Naive thymus-derived CD4-positive, alpha-beta T cell (primary cell): ENCODE measurements around the gene RUVBL2. TPM values are rescaled to one million over a fixed set of nuclear protein-coding genes. Genes with fewer than 3 reads are reported as not detected.

ENCODE experiments used
- ATAC-seq: fragments of 150-1000 bp; cut with Tn5 transposase; 2 replicates; pipeline ENCODE4 v1.10.0; 2021; ENCODE audit warnings: mild to moderate bottlenecking, moderate library complexity
- CTCF ChIA-PET: fragments of 350-600 bp; sonication (Branson Sonifier 250); formaldehyde crosslinking; loops from one replicate; lab custom pipeline; 2021; ENCODE audit warnings: antibody characterized with exemption; lab: Charles Lee
- POLR2A ChIA-PET: fragments of 350-600 bp; sonication (Branson Sonifier 250); formaldehyde crosslinking; loops from one replicate; lab custom pipeline; 2021; ENCODE audit warnings: antibody characterized with exemption, inconsistent platforms; lab: Charles Lee
- DNase-seq, 9 donors: peaks; one replicate each; pipeline versions ENCODE4 v3.0.0 to v3.0.0-alpha.2; 2020 to 2022; ENCODE audit warnings: mixed read lengths in 1 of 9
- H3K27ac ChIP-seq: one replicate; pipeline ENCODE4 v1.7.0; 2013; ENCODE audit warnings: mild to moderate bottlenecking, low read depth, low read length, moderate library complexity
- H3K27me3 ChIP-seq, 2 donors: one replicate each; pipeline ENCODE4 v1.7.0; 2013; ENCODE audit warnings: low read length in 2 of 2, mild to moderate bottlenecking in 2 of 2, moderate library complexity in 2 of 2; ENCODE audit not compliant: control insufficient read depth in 2 of 2, insufficient read depth in 2 of 2
- H3K36me3 ChIP-seq, 3 experiments: 1 replicate in 2 of 3; 2 replicates in 1 of 3; pipeline ENCODE4 v1.7.0; 2013; ENCODE audit warnings: low read length in 3 of 3, mild to moderate bottlenecking in 3 of 3, moderate library complexity in 1 of 3; ENCODE audit not compliant: insufficient read depth in 3 of 3, control insufficient read depth in 2 of 3
- H3K4me1 ChIP-seq, 2 donors: one replicate each; pipeline ENCODE4 v1.7.0; 2013; ENCODE audit warnings: low read length in 2 of 2, mild to moderate bottlenecking in 2 of 2, moderate library complexity in 1 of 2; ENCODE audit not compliant: control insufficient read depth in 2 of 2, insufficient read depth in 2 of 2
- H3K4me3 ChIP-seq: 2 replicates; pipeline ENCODE4 v1.7.0; 2013; ENCODE audit warnings: mild to moderate bottlenecking, low read length
- H3K9me3 ChIP-seq, 3 experiments: 1 replicate in 2 of 3; 2 replicates in 1 of 3; pipeline ENCODE4 v1.7.0; 2013; ENCODE audit warnings: low read length in 3 of 3; ENCODE audit not compliant: control insufficient read depth in 2 of 3
- H3K27ac Mint-ChIP-seq, 9 donors: one replicate each; pipeline ENCODE4 v1.8.0; 2020 to 2022; ENCODE audit warnings: mixed read lengths in 9 of 9, mild to moderate bottlenecking in 8 of 9, moderate library complexity in 5 of 9, inconsistent platforms in 2 of 9
- H3K27me3 Mint-ChIP-seq, 5 donors: one replicate each; pipeline ENCODE4 v1.8.0; 2021 to 2022; ENCODE audit warnings: mixed read lengths in 5 of 5, mild to moderate bottlenecking in 1 of 5
- H3K36me3 Mint-ChIP-seq, 5 donors: one replicate each; pipeline ENCODE4 v1.8.0; 2020 to 2022; ENCODE audit warnings: mixed read lengths in 5 of 5, mild to moderate bottlenecking in 3 of 5, inconsistent platforms in 1 of 5
- H3K4me1 Mint-ChIP-seq, 7 donors: one replicate each; pipeline ENCODE4 v1.8.0; 2020 to 2022; ENCODE audit warnings: mixed read lengths in 7 of 7, mild to moderate bottlenecking in 3 of 7, inconsistent platforms in 1 of 7
- H3K4me3 Mint-ChIP-seq, 10 donors: one replicate each; pipeline ENCODE4 v1.8.0; 2020 to 2022; ENCODE audit warnings: mild to moderate bottlenecking in 10 of 10, mixed read lengths in 10 of 10, moderate library complexity in 6 of 10, inconsistent platforms in 2 of 10
- H3K9me3 Mint-ChIP-seq, 11 donors: one replicate each; pipeline ENCODE4 v1.8.0; 2020 to 2022; ENCODE audit warnings: mixed read lengths in 11 of 11, mild to moderate bottlenecking in 4 of 11, inconsistent platforms in 1 of 11, moderate library complexity in 1 of 11
- intact Hi-C, 2 donors: fragments of 100-400 bp; cut with micrococcal nuclease; formaldehyde crosslinking; loops; one replicate each; pipeline ENCODE4 v1.15.1; 2023
- polyA plus RNA-seq, 2 donors: library from polyadenylated mRNA; unstranded; fragments of 300-500 nt; fragmentation: Illumina TruSeq; gene quantifications; one replicate each; pipeline ENCODE4 v1.2.3, GENCODE V29; 2021
- total RNA-seq, 6 experiments: library from RNA in 5 of 6; stranded (reverse) in 5 of 6; gene quantifications; 1 replicate in 5 of 6; 2 replicates in 1 of 6; pipeline ENCODE4 v1.2.3 and lab custom pipeline; 2021 to 2026

Gene RUVBL2
- total and polyA plus RNA-seq, 7 experiments from 2014 or later, result 23.4 to 94.0 (median 32.0) TPM

DNA sequence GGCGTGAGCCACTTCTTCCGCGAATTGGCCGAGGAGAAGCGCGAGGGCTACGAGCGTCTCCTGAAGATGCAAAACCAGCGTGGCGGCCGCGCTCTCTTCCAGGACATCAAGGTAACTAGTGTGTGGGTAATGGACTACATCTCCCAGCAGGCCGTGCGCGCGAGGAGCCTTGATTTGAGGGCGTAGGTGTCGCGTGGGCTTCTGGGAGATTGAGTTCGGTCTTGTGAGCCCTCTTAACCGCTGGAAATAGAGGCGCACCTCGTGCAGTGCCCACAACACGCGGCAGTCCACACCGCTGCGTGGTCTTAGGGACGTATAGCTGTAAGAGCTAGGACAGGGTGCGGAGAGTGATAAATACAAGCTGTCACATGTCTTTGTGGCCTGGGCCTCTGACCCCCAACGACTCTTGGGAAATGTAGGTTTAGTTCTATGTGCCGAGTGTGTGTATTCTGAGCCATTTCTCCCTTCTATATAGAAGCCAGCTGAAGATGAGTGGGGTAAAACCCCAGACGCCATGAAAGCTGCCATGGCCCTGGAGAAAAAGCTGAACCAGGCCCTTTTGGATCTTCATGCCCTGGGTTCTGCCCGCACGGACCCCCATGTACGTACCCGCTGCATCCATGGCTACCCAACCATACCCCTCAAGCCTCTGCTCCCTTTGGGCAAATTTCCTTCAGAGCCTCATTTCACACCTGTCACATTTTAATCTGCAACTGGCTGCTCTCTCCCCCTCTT is 27.7 kb upstream of the RUVBL2 start:
- Mint-ChIP-seq H3K27me3 (no peaks in the 10 kb centered on the region), H3K36me3 (peaks cover 0 to 30% (median 11%) of the 10 kb centered on the region in 5 donors), H3K27ac (peak overlapping the region; percentile 93 to 100 (median 97)), H3K4me3 (peak overlapping the region; percentile 94 to 100 (median 99)), H3K9me3 (peaks cover 0 to 5% (median 0%) of the 10 kb centered on the region in 11 donors), H3K4me1 (peaks cover 40 to 70% (median 64%) of the 10 kb centered on the region in 7 donors)
- ChIA-PET POLR2A (interaction anchor here (0.6 to 5.3 kb wide), 29 partner anchors 8 to 347 kb away, joined by 3 to 58 read pairs (median 4); partner anchors contain the start of genes BAX, CA11, DHDH and GYS1), CTCF (interaction anchor here (0.6 to 1.8 kb wide), 6 partner anchors 11 to 172 kb away, joined by 3 to 4 read pairs (median 4); partner anchors contain the start of genes GYS1, NUCB1 and RUVBL2)
- Histone ChIP-seq H3K9me3 (no peaks in the 10 kb centered on the region), H3K27me3 (no peaks in the 10 kb centered on the region), H3K27ac (peak overlapping the region; percentile 73), H3K36me3 (peaks cover 0 to 46% (median 6%) of the 10 kb centered on the region in 3 experiments), H3K4me1 (peaks cover 30 to 37% of the 10 kb centered on the region in 2 donors), H3K4me3 (peak overlapping the region; percentile 86)
- intact Hi-C loops, result loop anchor here (1.0 to 5.0 kb wide), 15 partner anchors 11 to 634 kb away; partner anchors contain the start of genes CA11 (in 2 of the 2), GYS1 (in 2 of the 2), NUCB1 (in 2 of the 2) and RUVBL2 (in 2 of the 2)
- ATAC-seq, result peak; percentile 75
- DNase-seq, result peak; percentile 71 to 93 (median 88)

DNA sequence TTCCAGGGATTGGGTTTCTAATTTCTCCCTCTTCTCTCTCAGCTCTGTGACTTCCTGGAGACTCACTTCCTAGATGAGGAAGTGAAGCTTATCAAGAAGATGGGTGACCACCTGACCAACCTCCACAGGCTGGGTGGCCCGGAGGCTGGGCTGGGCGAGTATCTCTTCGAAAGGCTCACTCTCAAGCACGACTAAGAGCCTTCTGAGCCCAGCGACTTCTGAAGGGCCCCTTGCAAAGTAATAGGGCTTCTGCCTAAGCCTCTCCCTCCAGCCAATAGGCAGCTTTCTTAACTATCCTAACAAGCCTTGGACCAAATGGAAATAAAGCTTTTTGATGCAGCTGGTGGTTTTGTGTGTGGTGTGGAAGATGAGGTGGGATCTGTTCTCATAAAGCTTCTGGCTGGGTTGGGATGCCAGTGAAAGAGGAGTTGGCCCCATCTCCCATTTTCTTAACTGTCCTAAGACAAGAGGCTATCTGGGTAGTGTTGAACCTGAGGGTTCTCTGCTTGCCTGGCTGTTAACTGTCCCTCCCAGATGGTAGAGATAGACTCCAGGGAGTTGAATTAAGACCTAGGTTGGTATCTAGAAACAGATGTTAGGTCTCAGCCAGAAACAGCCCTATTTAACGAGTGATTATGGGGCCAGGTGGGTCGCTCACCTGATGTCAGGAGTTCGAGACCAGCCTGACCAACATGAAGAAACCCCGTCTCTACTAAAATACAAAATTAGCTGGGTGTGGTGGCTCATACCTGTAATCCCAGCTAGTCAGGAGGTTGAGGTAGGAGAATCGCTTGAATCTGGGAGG is 26.9 kb upstream of the RUVBL2 start:
- Histone ChIP-seq H3K4me3 (peak overlapping the region; percentile 86), H3K9me3 (no peaks in the 10 kb centered on the region), H3K27me3 (no peaks in the 10 kb centered on the region), H3K36me3 (peaks cover 0 to 47% (median 6%) of the 10 kb centered on the region in 3 experiments), H3K27ac (peak overlapping the region; percentile 73), H3K4me1 (peaks cover 30 to 36% of the 10 kb centered on the region in 2 donors)
- ATAC-seq (no peak), DNase-seq (no peak)
- ChIA-PET CTCF (interaction anchor here (0.6 to 1.8 kb wide), 9 partner anchors 11 to 179 kb away, joined by 3 to 4 read pairs (median 3); partner anchors contain the start of genes GYS1, HSD17B14, NUCB1 and RUVBL2), POLR2A (interaction anchor here (0.6 to 5.3 kb wide), 25 partner anchors 7 to 722 kb away, joined by 3 to 58 read pairs (median 4); partner anchors contain the start of genes BAX, CA11, DHDH and GYS1)
- Mint-ChIP-seq H3K36me3 (peaks cover 0 to 27% (median 11%) of the 10 kb centered on the region in 5 donors), H3K9me3 (peaks cover 0 to 5% (median 0%) of the 10 kb centered on the region in 11 donors), H3K4me3 (peak overlapping the region; percentile 94 to 100 (median 99)), H3K27ac (peak overlapping the region in 7 of 9 donors; percentile 93 to 100 (median 98)), H3K27me3 (no peaks in the 10 kb centered on the region), H3K4me1 (peaks cover 33 to 67% (median 61%) of the 10 kb centered on the region in 7 donors)
- intact Hi-C loops, result loop anchor here (5.0 kb wide), 3 partner anchors 319 to 634 kb away; partner anchors contain the start of genes CA11 (in 1 of the 2) and LMTK3 (in 1 of the 2)

DNA sequence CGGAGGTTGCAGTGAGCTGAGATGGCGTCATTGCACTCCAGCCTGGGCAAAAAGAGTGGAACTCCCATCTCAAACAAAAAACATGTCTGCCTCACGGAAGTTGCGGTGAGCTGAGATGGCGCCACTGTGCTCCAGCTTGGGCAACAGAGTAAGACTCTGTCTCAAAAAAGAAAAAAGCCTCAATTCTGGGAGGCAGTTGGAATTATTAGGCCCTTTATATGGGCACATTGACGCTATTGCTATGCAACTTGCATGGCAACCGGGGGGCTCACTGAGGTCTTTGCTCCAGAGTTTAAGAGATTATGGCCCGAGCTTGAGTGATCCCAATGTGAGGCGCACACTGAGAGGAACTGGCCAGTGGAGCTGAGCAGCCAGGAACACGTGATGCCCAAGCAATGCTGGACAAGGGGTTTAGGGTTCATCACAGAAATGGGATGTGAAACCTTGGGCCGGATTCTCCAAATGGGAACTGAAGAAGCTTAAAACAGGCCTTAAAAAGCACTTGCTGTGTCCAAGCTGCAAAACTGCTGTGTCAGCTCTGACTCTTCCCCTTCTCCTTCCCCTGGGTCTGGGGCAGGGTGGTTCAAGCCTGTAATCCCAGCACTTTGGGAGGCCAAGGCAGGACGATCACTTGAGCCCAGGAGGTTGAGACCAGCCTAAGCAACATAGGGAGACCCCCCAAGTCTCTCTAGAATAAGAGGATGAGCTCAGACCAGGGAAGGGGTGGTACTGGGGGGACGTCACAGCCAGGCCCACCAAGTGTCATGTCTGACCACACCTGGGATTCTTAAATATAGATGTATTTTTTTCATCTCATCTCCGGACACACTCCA is 26.1 kb upstream of the RUVBL2 start:
- peak; percentile 11 for ATAC-seq
- Histone ChIP-seq H3K4me1 (peaks cover 26 to 28% of the 10 kb centered on the region in 2 donors), H3K36me3 (peaks cover 0 to 49% (median 6%) of the 10 kb centered on the region in 3 experiments), H3K27me3 (no peaks in the 10 kb centered on the region), H3K27ac (no peak overlapping the region), H3K4me3 (no peak overlapping the region), H3K9me3 (no peaks in the 10 kb centered on the region)
- peak overlapping the region in 3 of 9 donors; percentile 28 to 97 (median 48) for H3K27ac Mint-ChIP-seq
- H3K27me3 Mint-ChIP-seq, result no peaks in the 10 kb centered on the region
- peak overlapping the region; percentile 5 to 100 (median 55) for H3K4me3 Mint-ChIP-seq
- POLR2A ChIA-PET, result interaction anchor here (0.6 to 5.3 kb wide), 13 partner anchors 8 to 721 kb away, joined by 3 to 58 read pairs (median 6); partner anchors contain the start of genes BAX, GYS1, PPP1R15A and RUVBL2
- no peak for DNase-seq
- intact Hi-C loops, result loop anchor here (5.0 kb wide), 3 partner anchors 320 to 635 kb away; partner anchors contain the start of genes CA11 (in 1 of the 2) and LMTK3 (in 1 of the 2)
- peaks cover 27 to 59% (median 53%) of the 10 kb centered on the region in 7 donors for H3K4me1 Mint-ChIP-seq
- peaks cover 0 to 5% (median 0%) of the 10 kb centered on the region in 11 donors for H3K9me3 Mint-ChIP-seq
- H3K36me3 Mint-ChIP-seq, result peaks cover 0 to 25% (median 11%) of the 10 kb centered on the region in 5 donors
- CTCF ChIA-PET, result interaction anchor here (0.7 to 1.2 kb wide), 8 partner anchors 9 to 180 kb away, joined by 3 to 5 read pairs (median 3); partner anchors contain the start of gene HSD17B14

DNA sequence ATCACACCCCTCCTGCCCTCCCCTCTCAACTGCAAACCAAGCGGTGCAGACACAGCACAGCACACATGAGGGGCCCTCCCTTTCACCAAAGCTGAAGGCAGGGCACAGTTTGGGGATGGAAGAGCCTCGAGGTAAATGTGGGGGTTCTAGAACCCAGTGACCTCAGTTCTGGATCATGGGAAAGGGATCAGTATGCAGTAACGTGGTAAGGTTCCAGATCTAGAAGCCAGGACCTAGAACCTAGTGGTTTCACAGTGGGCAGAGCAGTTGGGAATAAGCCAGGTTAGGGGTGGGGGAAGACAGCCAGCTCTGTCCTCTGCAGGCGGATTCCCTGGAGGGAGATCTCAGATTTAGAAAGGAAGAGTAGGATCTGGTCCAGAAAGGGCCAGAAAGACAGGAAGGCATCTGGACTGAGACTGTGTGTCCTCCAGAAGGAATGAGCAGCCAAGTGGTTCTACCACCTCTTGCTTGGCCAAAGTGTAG is 25.5 kb upstream of the RUVBL2 start:
- no peak overlapping the region for H3K4me3 ChIP-seq
- peaks cover 0 to 28% (median 11%) of the 10 kb centered on the region in 5 donors for H3K36me3 Mint-ChIP-seq

DNA sequence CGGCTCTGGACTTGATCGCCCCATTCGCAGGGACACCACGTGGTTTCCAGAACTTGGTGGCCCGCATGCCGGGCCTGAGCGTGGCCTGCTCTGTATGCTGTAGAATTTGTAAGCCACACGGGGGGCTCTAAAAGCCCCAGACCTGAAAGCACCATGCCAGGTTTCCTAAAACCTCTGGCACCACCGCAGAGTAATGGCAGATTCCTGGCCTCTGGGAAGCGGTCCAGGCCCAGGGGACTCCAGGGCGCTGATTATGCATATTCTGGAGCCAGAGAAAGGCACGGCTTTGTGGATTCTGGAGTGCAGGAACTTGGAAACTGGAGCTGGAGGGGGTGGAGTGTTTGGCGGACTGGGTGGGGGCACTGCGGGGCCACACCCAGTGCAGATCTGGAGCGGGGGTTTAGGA is 24.9 kb upstream of the RUVBL2 start:
- CTCF ChIA-PET, result interaction anchor here (0.7 to 1.0 kb wide), 4 partner anchors 8 to 1196 kb away, joined by 4 to 5 read pairs (median 4); partner anchors contain the start of gene GYS1
- no peak overlapping the region for H3K4me3 ChIP-seq
- H3K4me1 ChIP-seq, result peaks cover 18 to 21% of the 10 kb centered on the region in 2 donors
- ATAC-seq (no peak), DNase-seq (no peak)
- Mint-ChIP-seq H3K27ac (no peak overlapping the region), H3K4me1 (peaks cover 15 to 46% (median 41%) of the 10 kb centered on the region in 7 donors), H3K4me3 (peak overlapping the region in 1 of 10 donors; percentile 69), H3K27me3 (no peaks in the 10 kb centered on the region), H3K9me3 (peaks cover 0 to 5% (median 0%) of the 10 kb centered on the region in 11 donors), H3K36me3 (peaks cover 0 to 28% (median 11%) of the 10 kb centered on the region in 5 donors)
- POLR2A ChIA-PET, result interaction anchor here (1.0 to 2.0 kb wide), 3 partner anchors 11 to 15 kb away, joined by 3 to 6 read pairs (median 4); no protein-coding TSS in a partner anchor
- H3K9me3 ChIP-seq, result no peaks in the 10 kb centered on the region
- H3K27ac ChIP-seq, result no peak overlapping the region
- no peaks in the 10 kb centered on the region for H3K27me3 ChIP-seq
- H3K36me3 ChIP-seq, result peaks cover 0 to 52% (median 6%) of the 10 kb centered on the region in 3 experiments
- intact Hi-C loops, result loop anchor here (5.0 kb wide), 3 partner anchors 322 to 637 kb away; partner anchors contain the start of genes CA11 (in 1 of the 2) and LMTK3 (in 1 of the 2)

More for the DNA sequence above, 25.5 kb upstream of the RUVBL2 start:
- Histone ChIP-seq H3K9me3 (no peaks in the 10 kb centered on the region), H3K4me1 (peaks cover 24 to 26% of the 10 kb centered on the region in 2 donors), H3K36me3 (peaks cover 0 to 49% (median 6%) of the 10 kb centered on the region in 3 experiments), H3K27me3 (no peaks in the 10 kb centered on the region), H3K27ac (no peak overlapping the region)
- intact Hi-C loops, result loop anchor here (5.0 kb wide), 3 partner anchors 321 to 636 kb away; partner anchors contain the start of genes CA11 (in 1 of the 2) and LMTK3 (in 1 of the 2)
- Mint-ChIP-seq H3K27me3 (no peaks in the 10 kb centered on the region), H3K9me3 (peaks cover 0 to 5% (median 0%) of the 10 kb centered on the region in 11 donors), H3K4me1 (peaks cover 21 to 52% (median 46%) of the 10 kb centered on the region in 7 donors), H3K27ac (peak overlapping the region in 4 of 9 donors; percentile 24 to 49 (median 35)), H3K4me3 (peak overlapping the region in 4 of 10 donors; percentile 3 to 99 (median 10))
- ATAC-seq (no peak), DNase-seq (no peak)
- POLR2A ChIA-PET, result interaction anchor here (0.9 to 5.3 kb wide), 4 partner anchors 15 to 93 kb away, joined by 4 to 58 read pairs (median 8); partner anchors contain the start of genes GYS1 and RUVBL2
- CTCF ChIA-PET, result interaction anchor here (0.7 to 1.1 kb wide), 3 partner anchors 9 to 173 kb away, joined by 3 to 5 read pairs (median 4); no protein-coding TSS in a partner anchor
